Stimulated activated effector memory CD8-positive, alpha-beta T cell treated with anti-CD3 and anti-CD28 coated beads, Interleukin-12 subunit alpha, Interleukin-12 subunit beta, amount 100 ng/mL, for 72 hours (primary cell): Measurements from ENCODE around the gene SPSB3.

Source experiments
- ATAC-seq: fragments of 150-1000 bp; cut with Tn5 transposase; 2 replicates; pipeline ENCODE4 v1.10.0; 2021
- DNase-seq, 2 donors: peaks; one replicate each; pipeline ENCODE4 v3.0.0; 2021 to 2022; ENCODE audit warnings: low spot score in 2 of 2
- H3K27ac Mint-ChIP-seq: one replicate; pipeline ENCODE4 v1.8.0; 2022; ENCODE audit warnings: mild to moderate bottlenecking, mixed read lengths
- H3K36me3 Mint-ChIP-seq: one replicate; pipeline ENCODE4 v1.8.0; 2022; ENCODE audit warnings: mild to moderate bottlenecking, mixed read lengths
- H3K4me1 Mint-ChIP-seq: one replicate; pipeline ENCODE4 v1.8.0; 2022; ENCODE audit warnings: mixed read lengths
- H3K4me3 Mint-ChIP-seq: one replicate; pipeline ENCODE4 v1.8.0; 2022; ENCODE audit warnings: mild to moderate bottlenecking, mixed read lengths
- H3K9me3 Mint-ChIP-seq: one replicate; pipeline ENCODE4 v1.8.0; 2022; ENCODE audit warnings: mixed read lengths

SPSB3 gene

DNA sequence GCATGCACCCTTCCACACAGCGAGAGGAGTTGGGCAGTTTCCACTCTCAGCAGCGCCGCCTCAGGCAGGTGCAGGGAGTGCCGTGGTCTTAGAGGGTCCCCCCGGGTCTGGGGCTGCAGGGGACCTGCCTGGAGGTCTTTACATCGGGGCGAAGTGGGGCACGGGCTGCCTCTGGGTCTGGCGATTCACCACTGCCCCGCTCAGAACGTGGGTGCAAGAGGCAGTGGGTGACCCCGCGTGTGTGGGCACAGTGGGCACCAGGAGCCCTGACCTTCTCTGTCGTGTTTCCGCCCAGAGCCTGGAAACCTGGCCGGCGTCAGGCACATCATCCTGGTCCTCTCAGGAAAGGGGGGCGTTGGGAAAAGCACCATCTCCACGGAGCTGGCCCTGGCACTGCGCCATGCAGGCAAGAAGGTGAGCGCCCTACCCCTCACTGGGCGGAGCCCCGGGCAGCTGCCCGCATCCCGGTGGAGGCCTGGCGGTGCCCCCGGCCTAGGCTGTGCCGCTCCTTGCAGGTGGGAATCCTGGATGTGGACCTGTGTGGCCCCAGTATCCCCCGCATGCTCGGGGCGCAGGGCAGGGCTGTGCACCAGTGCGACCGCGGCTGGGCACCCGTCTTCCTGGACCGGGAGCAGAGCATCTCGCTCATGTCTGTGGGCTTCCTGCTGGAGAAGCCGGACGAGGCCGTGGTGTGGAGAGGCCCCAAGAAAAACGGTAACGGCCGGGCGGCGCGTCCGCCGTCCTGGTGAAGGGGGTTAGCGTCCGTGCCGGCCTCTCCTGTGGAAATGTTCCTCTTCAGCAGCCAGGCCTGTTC, 4.1 kb upstream of the SPSB3 start:
- Mint-ChIP-seq H3K4me1 (peaks cover 20% of the 10 kb centered on the region), H3K36me3 (peaks cover 39% of the 10 kb centered on the region), H3K4me3 (no peak overlapping the region), H3K9me3 (no peaks in the 10 kb centered on the region), H3K27ac (no peak overlapping the region)
- ATAC-seq (no peak), DNase-seq (no peak)

DNA sequence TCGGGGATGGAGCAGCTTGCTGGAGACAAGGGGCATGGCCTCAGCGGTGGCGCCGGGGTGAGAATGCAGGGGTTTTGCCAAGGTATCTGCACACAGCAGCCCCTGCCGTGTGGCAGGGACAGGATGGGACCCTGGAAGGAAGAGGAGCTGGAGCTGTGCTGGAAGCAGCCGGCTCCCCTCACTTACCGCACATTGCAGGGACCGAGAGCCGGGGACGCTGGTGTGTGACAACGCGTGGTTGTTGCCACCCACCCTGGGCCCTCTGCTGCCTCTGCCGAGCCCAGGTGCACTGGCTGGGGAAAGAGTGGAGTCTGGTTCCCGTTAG, 3.4 kb upstream of the SPSB3 start:
- no peak overlapping the region for H3K27ac Mint-ChIP-seq
- H3K4me1 Mint-ChIP-seq, result peaks cover 26% of the 10 kb centered on the region
- H3K36me3 Mint-ChIP-seq, result peaks cover 44% of the 10 kb centered on the region
- peak in 1 of 2 donors; percentile 47 for DNase-seq
- H3K4me3 Mint-ChIP-seq, result no peak overlapping the region
- no peak for ATAC-seq
- H3K9me3 Mint-ChIP-seq, result no peaks in the 10 kb centered on the region

DNA sequence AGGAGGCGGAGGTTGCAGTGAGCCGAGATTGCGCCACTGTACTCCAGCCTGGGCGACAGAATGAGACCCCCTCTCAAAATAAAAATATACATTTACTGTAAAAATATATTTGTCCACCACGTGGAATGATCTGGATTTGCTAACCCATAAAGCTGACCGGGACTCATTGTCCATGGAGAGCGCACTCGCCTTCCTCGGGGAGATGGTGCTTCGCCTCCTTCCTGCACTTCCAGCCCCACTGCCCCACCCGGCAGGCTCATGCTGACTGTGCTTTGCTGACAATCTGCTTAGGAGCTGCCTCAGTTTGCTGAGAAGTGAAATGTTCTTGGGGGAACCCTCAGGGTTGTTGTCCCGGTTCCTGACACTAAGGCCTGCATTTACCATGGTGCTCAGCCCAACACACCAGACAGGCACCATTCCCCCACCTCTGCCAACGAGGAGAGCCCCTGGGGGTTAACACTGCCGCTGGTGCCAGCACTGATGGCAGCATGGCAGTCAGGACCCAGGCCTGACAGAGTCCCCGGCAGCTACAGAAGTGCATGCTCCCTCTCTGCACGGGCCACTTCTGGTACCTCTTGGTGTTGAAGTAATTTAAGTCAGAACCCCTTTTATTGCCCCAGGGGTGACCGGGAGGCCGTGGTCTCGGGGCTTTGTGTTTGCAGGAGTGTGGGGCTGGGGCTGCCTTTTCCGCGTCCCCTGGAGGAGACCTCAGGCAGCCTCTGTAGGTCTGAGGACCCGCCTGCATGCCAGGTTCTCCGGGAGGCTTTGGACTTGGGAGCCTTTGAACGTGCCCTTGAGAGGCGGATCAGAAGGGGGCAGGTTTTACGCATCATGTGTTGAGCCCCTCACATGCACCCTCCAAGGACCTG, 2.8 kb upstream of the SPSB3 start:
- ATAC-seq (no peak), DNase-seq (no peak)
- peak overlapping the region; percentile 38 for H3K4me3 Mint-ChIP-seq
- H3K4me1 Mint-ChIP-seq, result peaks cover 26% of the 10 kb centered on the region
- no peaks in the 10 kb centered on the region for H3K9me3 Mint-ChIP-seq
- peak overlapping the region; percentile 10 for H3K27ac Mint-ChIP-seq
- peaks cover 46% of the 10 kb centered on the region for H3K36me3 Mint-ChIP-seq

DNA sequence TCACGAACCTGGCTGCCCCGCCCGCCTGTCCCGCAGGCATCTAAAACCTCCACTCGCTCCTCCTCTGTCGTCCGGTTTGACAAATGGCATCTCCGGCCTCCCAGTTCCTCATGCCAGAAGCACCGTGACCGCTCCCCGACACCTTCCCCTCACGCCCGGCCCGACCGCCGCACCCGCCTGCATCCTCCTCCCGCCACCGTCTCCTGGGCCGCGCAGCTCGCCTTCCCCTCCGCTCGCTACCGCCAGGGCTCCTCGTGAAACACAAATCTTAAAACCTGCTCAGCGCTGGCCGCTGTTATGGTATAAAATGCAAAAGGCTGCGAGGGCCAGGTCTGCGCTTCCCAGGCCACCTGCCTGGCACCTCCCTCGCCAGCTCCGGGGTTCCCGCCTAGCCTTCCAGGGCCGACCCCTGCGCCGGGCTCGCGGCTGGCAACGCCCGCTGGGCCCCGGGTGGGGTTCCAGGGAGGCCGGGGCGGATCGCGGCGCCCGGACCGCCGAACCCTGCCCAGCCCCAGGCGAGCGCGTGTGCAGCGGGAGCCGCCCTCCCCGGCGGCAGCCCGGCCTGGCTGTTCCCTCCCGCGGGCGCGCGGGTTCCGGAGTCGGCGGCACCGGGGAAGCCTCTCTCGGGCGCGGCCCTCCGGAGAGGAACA, 488 bp downstream of the SPSB3 start:
- ATAC-seq (peak; percentile 1), DNase-seq (no peak)
- Mint-ChIP-seq H3K36me3 (peaks cover 45% of the 10 kb centered on the region), H3K9me3 (no peaks in the 10 kb centered on the region), H3K4me1 (peaks cover 25% of the 10 kb centered on the region), H3K27ac (peak overlapping the region; percentile 90), H3K4me3 (peak overlapping the region; percentile 79)

DNA sequence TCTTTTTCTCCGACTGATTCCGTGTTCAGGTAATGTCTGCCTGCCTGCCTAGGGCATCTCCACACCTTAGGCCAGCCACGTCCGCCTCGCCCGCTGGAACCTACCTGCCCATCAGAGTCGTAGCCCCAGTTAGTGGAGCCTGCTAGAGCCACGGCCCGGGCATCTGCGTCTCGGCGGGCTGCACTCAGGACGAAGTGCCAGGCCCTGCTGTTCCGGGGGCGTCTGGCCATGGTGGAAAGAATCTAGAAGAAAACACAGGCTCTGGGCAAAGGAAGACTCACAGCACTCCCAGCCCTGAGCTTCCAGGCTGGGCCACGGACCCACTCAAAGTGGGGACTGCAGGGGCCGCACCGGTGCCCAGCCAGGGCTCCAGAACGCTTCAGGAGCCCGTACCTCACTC, 1.1 kb downstream of the SPSB3 start:
- ATAC-seq (no peak), DNase-seq (no peak)
- Mint-ChIP-seq H3K36me3 (peaks cover 50% of the 10 kb centered on the region), H3K4me1 (peaks cover 25% of the 10 kb centered on the region), H3K9me3 (no peaks in the 10 kb centered on the region), H3K4me3 (peak overlapping the region; percentile 79), H3K27ac (peak overlapping the region; percentile 90)

DNA sequence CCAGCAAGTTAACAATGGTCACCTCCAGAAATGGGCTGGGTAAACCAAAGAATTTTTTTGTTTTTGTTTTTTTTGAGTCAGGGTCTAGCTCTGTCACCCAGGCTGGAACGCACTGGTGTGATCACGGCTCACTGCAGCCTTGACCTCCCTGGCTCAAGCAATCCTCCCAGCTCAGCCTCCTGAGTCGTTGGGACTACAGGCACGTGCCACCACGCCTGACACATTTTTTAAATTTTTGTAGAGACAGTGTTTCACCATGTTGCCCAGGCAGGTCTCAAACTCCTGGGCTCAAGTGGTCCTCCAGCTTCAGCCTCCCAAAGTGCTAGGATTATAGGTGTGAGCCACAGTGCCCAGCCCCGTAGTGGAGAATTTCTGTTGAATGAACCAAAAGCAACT, 1.7 kb downstream of the SPSB3 start:
- peaks cover 25% of the 10 kb centered on the region for H3K4me1 Mint-ChIP-seq
- no peak for ATAC-seq
- H3K4me3 Mint-ChIP-seq, result peak overlapping the region; percentile 79
- no peak overlapping the region for H3K27ac Mint-ChIP-seq
- H3K36me3 Mint-ChIP-seq, result peaks cover 50% of the 10 kb centered on the region
- no peaks in the 10 kb centered on the region for H3K9me3 Mint-ChIP-seq
- DNase-seq, result no peak

DNA sequence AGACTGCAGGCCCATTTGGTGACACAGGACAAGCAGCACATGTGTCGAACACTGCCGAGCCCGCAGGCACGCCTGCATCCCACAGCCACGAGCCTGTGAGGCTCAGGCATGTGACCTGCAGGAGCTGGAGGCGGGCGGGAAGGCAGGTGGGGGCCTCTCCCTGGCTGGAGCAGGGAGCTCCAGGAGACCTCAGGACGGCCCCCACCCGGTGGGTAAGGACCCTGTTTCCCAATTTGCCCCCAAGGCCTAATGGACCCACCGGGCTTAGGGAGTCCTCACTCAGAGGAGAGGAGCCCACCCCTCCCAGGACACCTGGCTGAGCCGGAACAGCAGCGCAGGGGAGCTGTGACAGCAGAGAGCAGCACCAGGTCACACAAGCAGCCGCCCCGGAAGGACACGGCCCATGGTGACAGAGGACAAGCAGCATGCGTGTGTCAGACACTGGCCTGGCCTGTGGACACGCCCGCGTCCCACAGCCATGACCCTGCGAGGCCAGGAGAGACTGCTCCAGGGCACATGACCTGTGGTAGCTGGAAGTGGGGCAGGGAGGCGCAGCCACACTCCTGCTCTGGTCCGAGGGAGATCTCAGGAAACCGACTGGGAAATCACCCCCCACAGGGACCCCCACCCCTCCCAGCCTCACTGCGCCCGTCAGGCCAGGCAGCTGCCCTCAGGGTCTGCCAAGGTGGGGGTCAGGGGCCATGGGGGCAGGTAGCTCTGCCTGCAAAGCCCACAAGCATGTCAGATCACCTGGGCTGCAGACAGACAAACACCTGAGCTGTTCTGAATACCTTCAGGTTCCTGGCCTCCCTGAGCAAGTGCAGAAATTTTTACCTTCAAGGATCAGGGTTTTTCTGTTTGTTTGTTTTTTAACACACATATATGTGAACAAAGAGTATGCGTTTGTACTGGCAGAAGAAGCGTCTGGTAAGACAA, 2.4 kb downstream of the SPSB3 start:
- DNase-seq (no peak), ATAC-seq (no peak)
- Mint-ChIP-seq H3K27ac (peak overlapping the region; percentile 23), H3K36me3 (peaks cover 44% of the 10 kb centered on the region), H3K4me1 (peaks cover 19% of the 10 kb centered on the region), H3K4me3 (peak overlapping the region; percentile 79), H3K9me3 (no peaks in the 10 kb centered on the region)

DNA sequence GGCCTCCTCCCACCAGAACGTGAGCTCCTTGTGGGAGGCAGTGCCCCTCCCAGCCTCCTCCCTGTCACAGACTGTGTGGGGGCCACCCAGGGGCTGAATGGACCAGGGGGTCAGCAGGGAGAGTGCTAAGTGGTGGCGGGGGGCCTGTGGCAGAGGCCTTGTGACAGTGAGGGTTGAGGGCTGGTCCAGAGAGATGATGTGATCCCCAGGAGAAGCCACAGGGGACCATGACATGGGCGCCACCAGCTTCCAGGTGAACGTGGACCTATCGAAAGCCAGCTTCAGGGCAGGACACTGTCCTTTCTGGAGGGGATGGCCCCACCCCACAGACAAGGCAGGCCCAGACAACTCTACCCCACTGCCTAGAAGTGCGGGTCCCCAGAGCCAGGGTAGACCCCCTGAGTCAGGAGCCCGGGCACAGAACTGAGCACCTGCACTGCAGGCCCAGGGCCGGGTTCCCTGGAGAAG, 3.1 kb downstream of the SPSB3 start:
- H3K9me3 Mint-ChIP-seq, result no peaks in the 10 kb centered on the region
- H3K27ac Mint-ChIP-seq, result peak overlapping the region; percentile 23
- H3K4me3 Mint-ChIP-seq, result no peak overlapping the region
- ATAC-seq (no peak), DNase-seq (no peak)
- peaks cover 41% of the 10 kb centered on the region for H3K36me3 Mint-ChIP-seq
- H3K4me1 Mint-ChIP-seq, result peaks cover 17% of the 10 kb centered on the region

DNA sequence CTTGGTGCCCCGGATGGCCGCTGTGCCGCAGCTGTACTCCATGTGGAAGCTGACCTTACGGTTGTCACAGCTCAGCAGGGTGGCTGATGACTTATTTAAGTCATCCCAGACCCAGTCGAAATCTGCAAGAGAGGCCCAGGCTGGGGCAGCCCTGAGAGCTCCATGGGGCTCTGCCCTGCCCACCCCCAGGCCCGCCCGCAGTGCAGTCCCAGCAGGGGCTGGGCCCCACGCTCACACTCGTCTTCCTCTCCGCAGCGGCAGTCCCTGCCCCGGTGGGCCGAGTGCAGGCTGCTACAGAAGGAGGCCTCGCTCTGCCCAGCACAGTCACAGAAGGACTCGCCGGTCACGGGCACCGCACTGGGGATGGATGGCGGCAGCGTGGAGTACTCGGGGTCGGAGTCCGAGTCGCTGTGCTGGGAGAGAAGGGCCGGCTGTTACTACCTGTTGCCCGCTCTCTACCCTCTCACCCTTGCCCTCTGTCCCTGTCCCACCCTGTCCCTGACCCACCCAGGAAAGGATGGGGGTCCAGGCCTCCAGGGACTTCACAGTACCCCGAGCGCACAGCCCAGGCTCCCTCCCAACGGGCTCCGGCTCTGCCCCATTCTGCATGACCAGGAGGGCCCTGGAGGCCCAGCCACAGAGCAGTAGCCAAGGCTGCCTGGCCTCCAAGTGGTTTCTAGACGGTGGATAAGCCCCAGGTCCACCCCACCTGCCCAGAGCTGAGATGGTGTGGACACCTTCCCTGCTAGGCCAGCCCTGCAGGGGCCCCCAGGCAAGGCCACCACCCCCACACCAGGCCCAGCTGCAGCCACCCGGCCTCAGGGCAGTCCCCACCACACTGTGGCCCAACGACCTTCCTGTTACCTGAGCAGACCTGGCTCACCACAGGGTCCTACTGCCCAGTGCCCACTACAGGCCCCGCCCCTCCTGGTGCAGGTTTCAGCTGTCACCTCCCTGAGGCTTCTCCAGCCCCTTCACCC, 3.9 kb downstream of the SPSB3 start:
- Mint-ChIP-seq H3K4me3 (no peak overlapping the region), H3K36me3 (peaks cover 41% of the 10 kb centered on the region), H3K9me3 (no peaks in the 10 kb centered on the region), H3K4me1 (peaks cover 17% of the 10 kb centered on the region), H3K27ac (peak overlapping the region; percentile 23)
- ATAC-seq (no peak), DNase-seq (no peak)

DNA sequence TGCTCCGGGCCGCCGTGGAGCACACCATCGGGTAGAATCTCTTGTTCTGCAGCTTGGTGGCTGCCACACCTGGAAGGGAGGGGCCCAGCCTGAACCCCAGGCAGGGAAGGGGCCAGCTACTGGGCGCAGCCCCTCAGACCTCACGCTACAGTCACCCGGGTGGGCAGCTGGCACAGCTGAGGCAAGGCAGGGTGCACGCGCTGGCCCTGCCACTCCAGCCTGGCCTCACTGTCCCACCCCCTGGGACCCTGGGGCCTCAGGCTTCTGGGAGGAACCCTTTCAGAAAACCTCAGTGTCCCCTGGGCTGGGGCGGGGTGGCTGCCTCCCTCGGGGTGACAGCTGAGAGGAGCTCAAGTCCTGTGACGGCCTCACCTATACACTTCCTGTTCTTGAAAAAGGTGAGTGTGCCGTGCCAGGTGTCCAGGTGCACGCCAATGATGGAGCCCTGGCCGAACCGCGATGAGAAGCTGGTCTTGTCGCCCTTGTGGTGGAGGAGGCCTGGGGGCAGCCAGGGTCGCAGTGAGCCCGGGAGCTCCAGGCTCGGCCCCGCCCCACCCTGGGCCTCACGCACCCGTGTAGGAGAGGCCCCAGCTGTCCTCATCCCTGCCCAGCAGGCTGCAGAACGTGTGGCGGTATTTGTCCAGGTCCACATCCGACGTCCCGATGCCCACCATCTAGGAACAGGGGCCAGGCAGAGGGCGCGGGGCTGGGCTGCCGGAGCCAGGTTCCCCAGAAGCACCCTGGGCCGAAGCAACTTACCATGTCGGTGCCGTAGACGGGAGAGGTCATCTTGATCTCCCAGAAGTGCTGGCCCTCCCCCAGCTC, 4.8 kb downstream of the SPSB3 start:
- no peak for ATAC-seq
- no peak overlapping the region for H3K4me3 Mint-ChIP-seq
- no peak overlapping the region for H3K27ac Mint-ChIP-seq
- H3K36me3 Mint-ChIP-seq, result peaks cover 45% of the 10 kb centered on the region
- no peaks in the 10 kb centered on the region for H3K9me3 Mint-ChIP-seq
- H3K4me1 Mint-ChIP-seq, result peaks cover 17% of the 10 kb centered on the region
- DNase-seq, result no peak

DNA sequence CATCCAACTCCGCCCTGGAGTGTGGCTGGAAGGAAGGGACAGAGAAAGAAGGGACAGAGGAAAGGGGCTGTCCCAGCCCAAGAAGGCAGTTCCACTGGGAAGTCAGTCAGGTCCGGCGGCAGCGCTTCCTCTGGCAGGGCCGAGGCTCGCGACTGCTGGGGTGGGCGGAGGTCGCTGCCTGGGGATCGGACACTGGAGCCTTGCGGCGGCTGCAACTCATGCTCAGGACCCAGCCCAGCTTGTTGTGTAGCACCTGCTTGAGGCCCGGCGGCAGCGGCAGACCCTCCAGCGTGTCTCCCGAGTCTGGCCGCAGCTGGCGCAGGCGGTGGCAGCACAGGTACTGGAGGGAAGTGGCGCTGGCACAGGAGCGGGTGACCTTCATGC, 5.4 kb downstream of the SPSB3 start:
- no peak for ATAC-seq
- no peak overlapping the region for H3K27ac Mint-ChIP-seq
- H3K36me3 Mint-ChIP-seq, result peaks cover 45% of the 10 kb centered on the region

DNA sequence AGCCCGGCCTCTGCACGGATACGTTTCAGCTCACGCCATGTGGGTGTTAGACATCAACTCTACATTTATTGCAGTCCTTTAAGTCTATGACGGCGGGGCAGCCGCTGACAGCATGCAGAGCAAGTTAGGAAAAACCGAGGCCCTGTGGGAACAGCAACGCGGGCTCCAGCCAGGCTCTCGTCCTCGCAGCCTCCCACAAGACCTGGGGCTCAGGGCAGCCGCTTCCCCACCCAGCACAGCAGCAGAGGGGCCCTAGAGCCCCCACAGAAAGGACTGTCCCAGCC, 5.8 kb downstream of the SPSB3 start:
- ATAC-seq, result no peak
- Mint-ChIP-seq H3K4me1 (peaks cover 22% of the 10 kb centered on the region), H3K9me3 (no peaks in the 10 kb centered on the region), H3K27ac (no peak overlapping the region), H3K4me3 (no peak overlapping the region), H3K36me3 (peaks cover 45% of the 10 kb centered on the region)
- no peak for DNase-seq

More for the DNA sequence above, 5.4 kb downstream of the SPSB3 start:
- Mint-ChIP-seq H3K4me3 (no peak overlapping the region), H3K4me1 (peaks cover 21% of the 10 kb centered on the region), H3K9me3 (no peaks in the 10 kb centered on the region)
- no peak for DNase-seq
